ENCODE results near the gene NGDN.

NGDN gene

DNA sequence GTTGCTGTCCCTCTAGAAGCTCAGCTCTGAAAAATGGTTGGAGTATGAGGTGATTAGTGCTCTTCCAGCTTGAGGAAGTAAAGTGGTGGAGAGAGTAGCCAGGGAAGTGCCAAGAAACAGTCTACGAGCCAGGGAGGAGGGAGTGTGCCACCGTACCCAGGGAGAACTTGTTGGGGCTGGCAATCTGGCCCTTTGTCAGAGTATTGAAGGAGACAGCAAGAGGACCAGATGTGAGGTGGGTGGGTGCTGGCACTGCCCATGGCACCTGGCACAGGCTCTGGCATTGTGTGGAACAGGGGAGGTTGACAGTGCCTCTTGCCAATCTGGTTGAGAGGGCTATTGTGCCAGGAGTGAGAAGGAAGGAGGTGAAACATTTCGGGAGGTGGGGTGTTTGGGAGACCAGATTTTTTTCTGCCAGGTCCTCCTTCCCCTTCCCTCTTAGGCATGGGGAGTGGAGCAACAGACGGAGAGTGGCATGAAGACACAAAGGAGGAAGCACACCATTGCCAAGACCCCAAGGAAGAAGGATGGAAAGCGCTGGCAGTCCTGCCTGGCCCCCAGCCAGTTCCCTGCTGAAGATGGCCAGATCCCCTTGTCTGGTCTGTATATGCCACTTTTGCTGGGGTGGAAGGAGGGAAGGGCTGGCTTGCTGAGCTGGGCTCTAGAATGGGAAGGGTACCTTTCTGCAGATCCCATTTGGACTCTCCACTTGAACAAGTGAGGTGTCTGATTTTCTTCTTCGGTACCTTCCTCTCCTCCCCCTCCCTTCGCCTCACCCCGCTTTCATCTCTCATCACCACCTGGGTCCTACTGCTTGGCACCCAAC is 44.5 kb downstream of the NGDN start:
- no peaks in the 10 kb centered on the region for H3K9me3 Mint-ChIP-seq
- no peak overlapping the region for H3K27ac Mint-ChIP-seq
- no peaks in the 10 kb centered on the region for H3K36me3 Mint-ChIP-seq (ENCODE audit: low read depth)
- peaks cover 1% of the 10 kb centered on the region for H3K27me3 Mint-ChIP-seq
- intact Hi-C loops (cut with micrococcal nuclease): no loop called here
- peaks cover 6% of the 10 kb centered on the region for H3K4me1 Mint-ChIP-seq (ENCODE audit: low read depth)
- H3K4me3 Mint-ChIP-seq: no peak overlapping the region

DNA sequence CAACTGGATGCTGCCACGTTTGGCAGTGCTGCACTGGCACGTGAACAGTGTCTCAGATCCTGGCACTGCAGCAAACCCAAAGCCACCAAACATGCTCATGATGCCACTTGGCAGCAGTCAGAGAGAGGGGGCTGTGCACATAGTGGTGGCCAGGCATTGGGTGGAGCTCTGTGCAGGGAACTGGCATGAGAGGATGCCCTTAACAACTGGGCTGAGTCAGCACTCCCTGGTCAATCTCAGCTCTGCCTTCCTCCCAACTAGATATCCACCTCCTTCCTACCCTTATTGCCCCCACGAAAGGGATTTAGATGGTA is 45.1 kb downstream of the NGDN start:
- intact Hi-C loops (cut with micrococcal nuclease): no loop called here
- Mint-ChIP-seq H3K36me3 (ENCODE audit: low read depth) (no peaks in the 10 kb centered on the region), H3K27me3 (peaks cover 1% of the 10 kb centered on the region), H3K9me3 (no peaks in the 10 kb centered on the region), H3K27ac (no peak overlapping the region), H3K4me1 (ENCODE audit: low read depth) (peaks cover 6% of the 10 kb centered on the region), H3K4me3 (no peak overlapping the region)

DNA sequence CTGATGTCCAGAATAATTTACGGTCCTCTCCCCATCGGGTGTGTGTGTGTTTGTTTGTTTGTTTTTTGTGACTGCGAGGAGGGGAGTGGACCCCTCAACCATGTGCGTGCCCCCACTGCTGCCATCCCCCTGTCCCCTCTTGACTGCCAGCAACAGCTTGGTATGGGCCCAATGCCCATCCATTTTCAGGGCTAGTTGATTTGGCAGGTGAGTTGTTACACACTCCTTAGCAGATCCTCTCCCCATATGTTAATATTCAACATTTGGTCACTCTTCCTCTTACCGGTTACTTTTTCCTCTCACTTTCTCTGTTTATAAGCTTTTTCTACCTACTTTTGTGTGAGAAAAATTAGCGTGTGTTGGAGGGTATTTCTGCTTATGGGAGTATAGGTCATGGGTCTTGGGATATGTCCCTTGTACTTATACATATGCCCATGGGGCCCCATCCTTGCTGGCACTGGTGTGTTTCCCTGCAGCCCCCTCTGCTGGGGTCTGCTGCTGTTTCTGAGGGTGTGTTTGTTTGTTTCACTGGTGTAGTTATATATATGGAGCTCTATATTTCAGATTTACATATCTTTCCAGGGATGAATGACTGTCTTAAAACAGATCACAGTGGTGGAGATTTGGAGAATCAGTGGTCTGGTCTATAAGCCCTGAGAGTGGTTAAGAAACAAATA is 48.3 kb downstream of the NGDN start:
- intact Hi-C loops (cut with micrococcal nuclease): no loop called here
- H3K9me3 Mint-ChIP-seq: no peaks in the 10 kb centered on the region
- no peaks in the 10 kb centered on the region for H3K36me3 Mint-ChIP-seq (ENCODE audit: low read depth)
- H3K27me3 Mint-ChIP-seq: no peaks in the 10 kb centered on the region
- peaks cover 14% of the 10 kb centered on the region for H3K4me1 Mint-ChIP-seq (ENCODE audit: low read depth)
- H3K27ac Mint-ChIP-seq: no peak overlapping the region
- no peak overlapping the region for H3K4me3 Mint-ChIP-seq

- Mint-ChIP-seq H3K36me3 (ENCODE audit: low read depth) (no peaks in the 10 kb centered on the region), H3K4me1 (ENCODE audit: low read depth) (peaks cover 14% of the 10 kb centered on the region), H3K9me3 (no peaks in the 10 kb centered on the region), H3K4me3 (no peak overlapping the region), H3K27me3 (no peaks in the 10 kb centered on the region), H3K27ac (no peak overlapping the region)
- intact Hi-C loops (cut with micrococcal nuclease): no loop called here
Measured at GRCh38 chr14:23518709-23519108, 49.2 kb downstream of the NGDN start.

DNA sequence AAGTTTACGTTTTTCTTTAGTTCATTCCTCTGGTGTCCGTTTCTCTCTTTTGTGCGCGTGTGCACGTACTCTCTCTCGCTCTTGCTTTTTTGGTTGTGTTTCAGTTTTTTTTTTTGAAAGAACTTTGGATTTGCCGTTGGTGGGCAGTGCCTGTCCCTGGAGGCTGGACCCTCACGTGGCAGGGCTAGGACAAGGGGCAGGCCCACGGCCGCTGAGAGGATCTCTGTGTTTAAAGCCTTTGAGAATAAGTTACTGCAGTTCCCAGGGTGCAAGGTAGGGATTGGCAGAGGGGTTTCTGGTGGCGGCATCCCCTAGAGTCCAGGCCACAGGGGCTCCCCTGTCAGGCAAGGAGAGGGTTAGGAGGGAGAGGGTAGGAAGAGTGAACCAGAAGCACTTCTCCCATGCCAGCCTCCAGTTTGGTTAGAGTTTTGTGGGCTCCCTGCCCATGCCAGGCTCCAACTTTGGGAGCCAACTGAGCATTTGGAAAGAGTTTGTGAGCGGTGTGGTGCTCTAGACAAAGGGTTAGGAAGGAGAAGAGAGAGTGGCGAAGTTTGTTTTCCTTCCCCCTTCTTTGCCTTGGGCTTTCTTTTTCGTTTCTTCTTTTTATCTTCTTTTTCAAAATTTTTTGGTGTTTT is 51.5 kb downstream of the NGDN start:
- H3K27me3 Mint-ChIP-seq: no peaks in the 10 kb centered on the region
- H3K4me3 Mint-ChIP-seq: no peak overlapping the region
- peaks cover under 1% of the 10 kb centered on the region for H3K36me3 Mint-ChIP-seq (ENCODE audit: low read depth)
- peaks cover 14% of the 10 kb centered on the region for H3K4me1 Mint-ChIP-seq (ENCODE audit: low read depth)
- H3K27ac Mint-ChIP-seq: peak overlapping the region; percentile 6
- intact Hi-C loops (cut with micrococcal nuclease): no loop called here
- H3K9me3 Mint-ChIP-seq: no peaks in the 10 kb centered on the region

- Mint-ChIP-seq H3K27me3 (no peaks in the 10 kb centered on the region), H3K4me3 (no peak overlapping the region), H3K4me1 (ENCODE audit: low read depth) (peaks cover 14% of the 10 kb centered on the region), H3K27ac (no peak overlapping the region), H3K36me3 (ENCODE audit: low read depth) (peaks cover 6% of the 10 kb centered on the region), H3K9me3 (no peaks in the 10 kb centered on the region)
- intact Hi-C loops (cut with micrococcal nuclease): no loop called here
Measured at GRCh38 chr14:23521785-23522640, 52.5 kb downstream of the NGDN start.

DNA sequence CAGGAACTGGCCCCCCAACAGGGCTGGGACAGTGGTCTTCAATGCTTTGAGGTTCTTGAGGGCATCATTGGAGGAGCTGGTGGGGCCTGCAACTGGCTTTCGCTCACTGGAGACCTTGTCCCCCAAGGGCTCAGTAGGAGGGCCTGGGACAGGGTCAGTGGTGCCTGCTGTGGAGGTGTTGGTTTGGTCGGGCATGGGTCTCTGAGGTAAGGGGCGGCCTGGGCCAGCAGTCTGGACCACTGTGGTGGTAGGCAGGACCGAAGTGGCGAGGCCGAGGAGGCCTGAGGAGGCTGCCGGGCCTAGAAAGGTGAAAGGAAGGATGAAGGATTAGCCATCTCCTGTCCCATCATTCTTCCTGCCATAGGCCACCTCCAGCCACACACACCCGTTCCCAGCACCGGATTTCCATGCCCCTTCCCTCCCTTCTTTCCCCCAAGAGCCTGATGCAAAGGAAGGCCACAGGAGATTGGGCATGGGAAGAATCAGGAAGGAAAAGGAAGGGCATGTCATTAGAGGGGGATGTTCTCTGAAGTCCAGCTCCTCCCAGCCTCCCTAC is 53.2 kb downstream of the NGDN start:
- Mint-ChIP-seq H3K4me1 (ENCODE audit: low read depth) (peaks cover 14% of the 10 kb centered on the region), H3K36me3 (ENCODE audit: low read depth) (peaks cover 11% of the 10 kb centered on the region), H3K27ac (no peak overlapping the region), H3K4me3 (no peak overlapping the region), H3K27me3 (no peaks in the 10 kb centered on the region), H3K9me3 (no peaks in the 10 kb centered on the region)
- intact Hi-C loops (cut with micrococcal nuclease): no loop called here

GRCh38 chr14:23523229-23524016 is 53.9 kb downstream of the NGDN start:
- H3K27ac Mint-ChIP-seq: no peak overlapping the region
- peaks cover 14% of the 10 kb centered on the region for H3K4me1 Mint-ChIP-seq (ENCODE audit: low read depth)
- H3K4me3 Mint-ChIP-seq: no peak overlapping the region
- H3K27me3 Mint-ChIP-seq: no peaks in the 10 kb centered on the region
- no peaks in the 10 kb centered on the region for H3K9me3 Mint-ChIP-seq
- intact Hi-C loops (cut with micrococcal nuclease): no loop called here
- peaks cover 11% of the 10 kb centered on the region for H3K36me3 Mint-ChIP-seq (ENCODE audit: low read depth)

- Mint-ChIP-seq H3K27me3 (no peaks in the 10 kb centered on the region), H3K9me3 (no peaks in the 10 kb centered on the region), H3K27ac (no peak overlapping the region), H3K4me3 (no peak overlapping the region), H3K36me3 (ENCODE audit: low read depth) (peaks cover 11% of the 10 kb centered on the region), H3K4me1 (ENCODE audit: low read depth) (peaks cover 16% of the 10 kb centered on the region)
- intact Hi-C loops (cut with micrococcal nuclease): no loop called here
Measured at GRCh38 chr14:23524954-23525353, 55.5 kb downstream of the NGDN start.

GRCh38 chr14:23525611-23526010 is 56.1 kb downstream of the NGDN start:
- intact Hi-C loops (cut with micrococcal nuclease): no loop called here
- H3K36me3 Mint-ChIP-seq (ENCODE audit: low read depth): peaks cover 11% of the 10 kb centered on the region
- no peaks in the 10 kb centered on the region for H3K27me3 Mint-ChIP-seq
- H3K9me3 Mint-ChIP-seq: no peaks in the 10 kb centered on the region
- no peak overlapping the region for H3K4me3 Mint-ChIP-seq
- H3K4me1 Mint-ChIP-seq (ENCODE audit: low read depth): peaks cover 23% of the 10 kb centered on the region
- H3K27ac Mint-ChIP-seq: no peak overlapping the region

All from dendritic cell treated with granulocyte-macrophage colony-stimulating factor and Interleukin-4, amounts not matched to agents 40 ng/mL and 50 ng/mL, for 4 days (primary cell).